HG02763 (cell line): ENCODE measurements around the gene STARD9.
"Not testable (repeated sequence)": the region's sequence is repeated elsewhere in the genome, so short reads cannot be mapped to it uniquely, and the experiment has no call there.

Experiments used
- ATAC-seq: cut with Tn5 transposase; IDR thresholded peaks from one replicate; pipeline ENCODE4 v1.9.1; 2021; ENCODE audit warnings: mild to moderate bottlenecking, moderate library complexity; ENCODE audit not compliant: unreplicated experiment

The STARD9 gene

DNA sequence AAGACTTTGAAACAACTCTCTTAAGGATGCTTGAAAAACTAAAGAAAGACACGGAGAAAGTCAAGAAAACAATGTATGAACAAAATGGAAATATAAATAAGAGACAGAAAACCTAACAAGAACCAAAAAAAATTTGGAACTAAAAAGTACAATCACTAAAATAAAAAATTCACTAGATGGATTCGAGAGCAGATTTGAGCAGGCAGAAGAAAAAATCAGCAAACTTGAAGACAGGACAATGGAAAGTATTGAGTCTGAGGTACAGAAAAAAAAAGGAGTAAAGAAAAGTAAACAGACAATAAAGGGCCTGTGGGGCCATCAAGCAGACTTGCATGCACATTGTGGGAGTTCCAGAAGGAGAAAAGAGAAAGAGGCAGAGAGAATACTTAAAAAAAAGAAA, 174.9 kb downstream of the STARD9 start:
- no peak for ATAC-seq

GRCh38 chr15:42759093-42759492, 183.7 kb downstream of the STARD9 start:
- no peak for ATAC-seq

DNA sequence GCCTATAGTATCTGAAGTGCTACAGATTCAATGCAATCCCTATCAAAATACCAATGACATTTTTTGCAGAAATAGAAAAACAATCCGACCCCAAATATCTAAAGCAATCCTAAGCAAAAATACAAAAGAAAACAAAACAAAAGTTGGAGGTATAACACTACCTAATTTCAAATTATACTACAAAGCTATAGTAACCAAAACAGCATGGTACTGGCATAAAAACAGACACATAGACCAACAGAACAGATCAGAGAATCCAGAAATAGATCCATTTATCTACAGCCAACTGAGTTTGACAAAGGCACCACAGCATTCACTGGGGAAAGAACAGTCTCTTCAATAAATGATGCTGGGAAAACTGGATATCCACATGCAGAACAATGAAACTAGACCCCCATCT, 185.4 kb downstream of the STARD9 start:
- ATAC-seq = no peak

- ATAC-seq = not testable (repeated sequence)
These were observed 186.4 kb downstream of the STARD9 start for GRCh38 chr15:42761813-42762212.

DNA sequence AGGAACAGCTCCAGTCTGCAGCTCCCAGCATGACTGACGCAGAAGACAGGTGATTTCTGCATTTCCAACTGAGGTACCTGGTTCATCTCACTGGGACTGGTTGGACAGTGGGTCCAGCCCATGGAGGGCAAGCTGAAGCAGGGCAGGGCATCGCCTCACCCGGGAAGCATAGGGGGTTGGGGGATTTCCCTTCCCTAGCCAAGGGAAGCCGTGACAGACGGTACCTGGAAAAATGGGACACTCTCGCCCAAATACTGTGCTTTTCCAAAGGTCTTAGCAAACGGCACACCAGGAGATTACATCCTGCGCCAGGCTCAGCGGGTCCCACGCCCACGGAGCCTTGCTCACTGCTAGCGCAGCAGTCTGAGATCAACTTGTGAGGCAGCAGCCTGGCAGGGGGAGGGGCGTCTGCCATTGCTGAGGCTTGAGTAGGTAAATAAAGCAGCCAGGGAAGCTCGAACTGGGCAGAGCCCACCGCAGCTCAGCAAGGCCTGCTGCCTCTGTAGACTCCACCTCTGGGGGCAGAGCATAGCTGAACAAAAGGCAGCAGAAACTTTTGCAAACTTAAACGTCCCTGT, 188.8 kb downstream of the STARD9 start:
- not testable (repeated sequence) for ATAC-seq

DNA sequence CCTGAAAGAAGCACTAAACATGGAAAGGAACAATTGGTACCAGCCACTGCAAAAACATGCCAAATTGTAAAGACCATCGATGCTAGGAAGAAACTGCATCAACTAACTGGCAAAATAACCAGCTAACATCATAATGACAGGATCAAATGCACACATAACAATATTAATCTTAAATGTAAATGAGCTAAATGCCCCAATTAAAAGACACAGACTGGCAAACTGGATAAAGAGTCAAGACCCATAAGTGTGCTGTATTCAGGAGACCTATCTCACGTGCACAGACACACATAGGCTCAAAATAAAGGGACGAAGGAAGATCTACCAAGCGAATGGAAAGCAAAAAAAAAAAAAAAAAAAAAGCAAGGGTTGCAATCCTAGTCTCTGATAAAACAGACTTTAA, 190.7 kb downstream of the STARD9 start:
- not testable (repeated sequence) for ATAC-seq
